NCI-H2227 (cell line): ENCODE results near the gene ATG2A.

Experiments used
- DNase-seq: peaks from one replicate; lab custom pipeline; 2025; ENCODE audit not compliant: unreplicated experiment; lab: John Stamatoyannopoulos, UW

Gene ATG2A

GRCh38 chr11:64887757-64888405 lies 29.1 kb downstream of the ATG2A start:
- no peak for DNase-seq

GRCh38 chr11:64887234-64887756 lies 29.7 kb downstream of the ATG2A start:
- DNase-seq: no peak

GRCh38 chr11:64885367-64886286 lies 31.4 kb downstream of the ATG2A start:
- DNase-seq: peak; percentile 26

- DNase-seq: no peak
These were observed 33.0 kb downstream of the ATG2A start for GRCh38 chr11:64884019-64884418.

- DNase-seq: no peak
These were observed 33.4 kb downstream of the ATG2A start for GRCh38 chr11:64883575-64883974.

GRCh38 chr11:64882243-64882642 lies 34.8 kb downstream of the ATG2A start:
- no peak for DNase-seq

- DNase-seq: no peak
These were observed 35.5 kb downstream of the ATG2A start for GRCh38 chr11:64881476-64881875.

- DNase-seq: no peak
These were observed 36.6 kb downstream of the ATG2A start for GRCh38 chr11:64880240-64881001.

GRCh38 chr11:64879244-64879900 lies 37.6 kb downstream of the ATG2A start:
- no peak for DNase-seq

- DNase-seq: peak; percentile 100
These were observed 38.3 kb downstream of the ATG2A start, which contains the start of gene EHD1 for GRCh38 chr11:64878494-64879243. Gene EHD1, minus strand, starts transcription at chr11:64878621. Its CDS starts 157 bp downstream, at chr11:64878464.

- DNase-seq: peak; percentile 79
These were observed 38.9 kb downstream of the ATG2A start for GRCh38 chr11:64878223-64878493.

GRCh38 chr11:64877390-64878222 lies 39.4 kb downstream of the ATG2A start:
- no peak for DNase-seq

- DNase-seq: no peak
These were observed 40.1 kb downstream of the ATG2A start for GRCh38 chr11:64876835-64877341.

- DNase-seq: no peak
These were observed 40.7 kb downstream of the ATG2A start for GRCh38 chr11:64876229-64876750.

- DNase-seq: no peak
These were observed 41.4 kb downstream of the ATG2A start for GRCh38 chr11:64875369-64876228.

GRCh38 chr11:64874308-64875240 lies 42.4 kb downstream of the ATG2A start:
- DNase-seq: no peak
